Parathyroid adenoma (tissue), 2 donors: ENCODE data around the gene PDE8A.

Source experiments
- H2AFZ ChIP-seq: fragments of 300-600 bp; sonication (generic); one replicate; pipeline ENCODE4 v1.7.0; 2017; ENCODE audit warnings: antibody characterized with exemption, mild to moderate bottlenecking
- H3K27ac ChIP-seq: fragments of 300-600 bp; sonication (generic); one replicate; pipeline ENCODE4 v1.7.0; 2017
- H3K27me3 ChIP-seq: fragments of 300-600 bp; sonication (generic); one replicate; pipeline ENCODE4 v1.7.0; 2017; ENCODE audit warnings: low read length; ENCODE audit not compliant: control insufficient read depth, insufficient read depth
- H3K36me3 ChIP-seq: fragments of 300-600 bp; sonication (generic); one replicate; pipeline ENCODE4 v1.7.0; 2017; ENCODE audit warnings: low read length; ENCODE audit not compliant: control insufficient read depth, insufficient read depth
- H3K4me1 ChIP-seq: fragments of 300-600 bp; sonication (generic); one replicate; pipeline ENCODE4 v1.7.0; 2017; ENCODE audit warnings: control low read depth
- H3K4me2 ChIP-seq: fragments of 300-600 bp; sonication (generic); one replicate; pipeline ENCODE4 v1.7.0; 2017; ENCODE audit warnings: low read length
- H3K4me3 ChIP-seq: fragments of 300-600 bp; sonication (generic); one replicate; pipeline ENCODE4 v1.7.0; 2017; ENCODE audit warnings: low read depth, low read length
- H3K79me2 ChIP-seq: fragments of 300-600 bp; sonication (generic); one replicate; pipeline ENCODE4 v1.7.0; 2017; ENCODE audit warnings: control low read depth
- H3K9ac ChIP-seq: fragments of 300-600 bp; sonication (generic); one replicate; pipeline ENCODE4 v1.7.0; 2017; ENCODE audit warnings: mild to moderate bottlenecking
- H3K9me3 ChIP-seq: fragments of 300-600 bp; sonication (generic); one replicate; pipeline ENCODE4 v1.7.0; 2017; ENCODE audit warnings: low read length; ENCODE audit not compliant: control insufficient read depth
- CTCF ChIP-seq: fragments of 300-600 bp; sonication (generic); IDR thresholded peaks from one replicate; pipeline ENCODE4 v1.7.0; 2017; ENCODE audit warnings: antibody characterized with exemption, mild to moderate bottlenecking
- donor health status: primary hyperparathyroidism.

PDE8A gene

GRCh38 chr15:84940399-84940798 is 41.3 kb upstream of the PDE8A start:
- Histone ChIP-seq H3K27ac (no peak overlapping the region), H3K27me3 (no peaks in the 10 kb centered on the region), H3K9ac (no peak overlapping the region), H2AFZ (no peak overlapping the region), H3K4me3 (no peak overlapping the region), H3K4me1 (no peaks in the 10 kb centered on the region), H3K36me3 (no peaks in the 10 kb centered on the region), H3K79me2 (no peaks in the 10 kb centered on the region), H3K9me3 (no peaks in the 10 kb centered on the region), H3K4me2 (no peak overlapping the region)
- TF ChIP-seq CTCF, result no peak

GRCh38 chr15:84942456-84942855 is 39.2 kb upstream of the PDE8A start:
- Histone ChIP-seq H3K79me2 (no peaks in the 10 kb centered on the region), H3K9ac (no peak overlapping the region), H3K36me3 (no peaks in the 10 kb centered on the region), H3K4me1 (no peaks in the 10 kb centered on the region), H3K27me3 (no peaks in the 10 kb centered on the region), H3K27ac (no peak overlapping the region), H3K4me2 (no peak overlapping the region), H3K4me3 (no peak overlapping the region), H3K9me3 (no peaks in the 10 kb centered on the region), H2AFZ (no peak overlapping the region)
- no peak for TF ChIP-seq CTCF

- Histone ChIP-seq H3K27me3 (no peaks in the 10 kb centered on the region), H3K9me3 (no peaks in the 10 kb centered on the region), H3K4me1 (no peaks in the 10 kb centered on the region), H3K4me2 (no peak overlapping the region), H3K36me3 (no peaks in the 10 kb centered on the region), H3K27ac (no peak overlapping the region), H3K79me2 (no peaks in the 10 kb centered on the region), H2AFZ (no peak overlapping the region), H3K9ac (no peak overlapping the region), H3K4me3 (no peak overlapping the region)
- no peak for TF ChIP-seq CTCF
Observed at GRCh38 chr15:84944311-84944710, 37.3 kb upstream of the PDE8A start.

GRCh38 chr15:84944861-84945260 is 36.8 kb upstream of the PDE8A start:
- H3K9ac ChIP-seq, result no peak overlapping the region
- TF ChIP-seq CTCF, result no peak
- H3K27me3 ChIP-seq, result no peaks in the 10 kb centered on the region
- no peak overlapping the region for H3K4me3 ChIP-seq
- H3K79me2 ChIP-seq, result no peaks in the 10 kb centered on the region
- H2AFZ ChIP-seq, result no peak overlapping the region
- no peak overlapping the region for H3K27ac ChIP-seq
- no peaks in the 10 kb centered on the region for H3K36me3 ChIP-seq
- H3K4me2 ChIP-seq, result no peak overlapping the region
- no peaks in the 10 kb centered on the region for H3K4me1 ChIP-seq
- no peaks in the 10 kb centered on the region for H3K9me3 ChIP-seq

- Histone ChIP-seq H3K9me3 (no peaks in the 10 kb centered on the region), H3K36me3 (no peaks in the 10 kb centered on the region), H3K4me2 (no peak overlapping the region), H3K27ac (no peak overlapping the region), H3K9ac (no peak overlapping the region), H3K79me2 (no peaks in the 10 kb centered on the region), H3K4me3 (no peak overlapping the region), H2AFZ (no peak overlapping the region), H3K4me1 (peaks cover 6% of the 10 kb centered on the region), H3K27me3 (no peaks in the 10 kb centered on the region)
- TF ChIP-seq CTCF, result no peak
Observed at GRCh38 chr15:84946772-84947489, 34.7 kb upstream of the PDE8A start.
